CD4-positive, alpha-beta T cell (primary cell): ENCODE results near the gene KCNIP4. TPM values are rescaled to one million over a fixed set of nuclear protein-coding genes. Genes with fewer than 3 reads are reported as not detected.

ENCODE experiments used
- ATAC-seq: fragments of 200-7000 bp; cut with Tn5 transposase; one replicate; pipeline ENCODE4 v1.10.0; 2022; ENCODE audit warnings: mild to moderate bottlenecking; ENCODE audit not compliant: poor library complexity
- CTCF ChIA-PET: fragments of 350-600 bp; sonication (Branson Sonifier 250); formaldehyde crosslinking; loops from one replicate; lab custom pipeline; 2021; ENCODE audit warnings: antibody characterized with exemption, inconsistent platforms; lab: Charles Lee
- POLR2A ChIA-PET: fragments of 350-600 bp; sonication (Branson Sonifier 250); formaldehyde crosslinking; loops from one replicate; lab custom pipeline; 2021; ENCODE audit warnings: antibody characterized with exemption, inconsistent platforms; lab: Charles Lee
- DNase-seq, 14 experiments: peaks; one replicate each; pipeline ENCODE4 v3.0.0-alpha.2; 2013 to 2020; ENCODE audit warnings: mixed read lengths in 2 of 14
- H3K27ac ChIP-seq, 2 donors: one replicate each; pipeline versions ENCODE4 v1.5.1 to v1.7.0; 2013; ENCODE audit warnings: low read length in 2 of 2, low read depth in 1 of 2, mild to moderate bottlenecking in 1 of 2
- H3K27me3 ChIP-seq, 2 experiments: 1 replicate in 1 of 2; 2 replicates in 1 of 2; pipeline versions ENCODE4 v1.6.1 to v1.7.0; 2013; ENCODE audit warnings: low read length in 2 of 2, control low read depth in 1 of 2, mild to moderate bottlenecking in 1 of 2, moderate library complexity in 1 of 2; ENCODE audit not compliant: insufficient read depth in 2 of 2, control insufficient read depth in 1 of 2
- H3K36me3 ChIP-seq: one replicate; pipeline ENCODE4 v1.6.1; 2013; ENCODE audit warnings: low read length, control low read depth; ENCODE audit not compliant: insufficient read depth
- H3K4me1 ChIP-seq: one replicate; pipeline ENCODE4 v1.6.1; 2013; ENCODE audit warnings: low read length, control low read depth; ENCODE audit not compliant: insufficient read depth
- H3K4me3 ChIP-seq: one replicate; pipeline ENCODE4 v1.5.1; 2013; ENCODE audit warnings: mild to moderate bottlenecking, low read length, moderate library complexity
- H3K9me3 ChIP-seq, 2 experiments: 1 replicate in 1 of 2; 2 replicates in 1 of 2; pipeline versions ENCODE4 v1.6.1 to v1.7.0; 2013; ENCODE audit warnings: low read length in 2 of 2, mild to moderate bottlenecking in 2 of 2, control low read depth in 1 of 2, moderate library complexity in 1 of 2; ENCODE audit not compliant: control insufficient read depth in 1 of 2, insufficient read depth in 1 of 2
- H3K27ac Mint-ChIP-seq: one replicate; pipeline ENCODE4 v1.8.0; 2020; ENCODE audit warnings: mixed read lengths
- H3K27me3 Mint-ChIP-seq: one replicate; pipeline ENCODE4 v1.8.0; 2021; ENCODE audit warnings: mixed read lengths
- H3K36me3 Mint-ChIP-seq: one replicate; pipeline ENCODE4 v1.8.0; 2021; ENCODE audit warnings: low read depth, mixed read lengths
- H3K4me1 Mint-ChIP-seq: one replicate; pipeline ENCODE4 v1.8.0; 2021; ENCODE audit warnings: low read depth, mixed read lengths
- H3K4me3 Mint-ChIP-seq: one replicate; pipeline ENCODE4 v1.8.0; 2020; ENCODE audit warnings: mild to moderate bottlenecking, mixed read lengths
- H3K9me3 Mint-ChIP-seq: one replicate; pipeline ENCODE4 v1.8.0; 2020; ENCODE audit warnings: mixed read lengths
- CTCF ChIP-seq: fragments of 200-600 bp; IDR thresholded peaks from one replicate; pipeline ENCODE4 v1.8.0; 2022; ENCODE audit warnings: antibody characterized with exemption, mild to moderate bottlenecking
- intact Hi-C, 2 experiments: fragments of 100-400 bp; cut with DNase I in 1 of 2; cut with micrococcal nuclease in 1 of 2; formaldehyde crosslinking; loops; one replicate each; pipeline versions ENCODE4 v1.15.1 to v1.9.0; 2023 to 2025; cut with DNase I, micrococcal nuclease
- total RNA-seq, 174 experiments: library from RNA in 2 of 174; stranded (reverse) in 2 of 174; gene quantifications; one replicate each; pipeline ENCODE4 v1.2.3 and lab custom pipeline; 2021 to 2026

Gene KCNIP4
- total RNA-seq, 2 experiments from 2014 or later = not detected

GRCh38 chr4:21517126-21517859, 431.3 kb downstream of the KCNIP4 start:
- CTCF ChIA-PET = no interaction called here
- TF ChIP-seq CTCF = no peak
- Histone ChIP-seq H3K27ac (no peak overlapping the region), H3K4me1 (no peaks in the 10 kb centered on the region), H3K9me3 (no peaks in the 10 kb centered on the region), H3K36me3 (no peaks in the 10 kb centered on the region), H3K27me3 (no peaks in the 10 kb centered on the region), H3K4me3 (no peak overlapping the region)
- H3K27me3 Mint-ChIP-seq = no peaks in the 10 kb centered on the region
- no peak for DNase-seq
- no peaks in the 10 kb centered on the region for H3K4me1 Mint-ChIP-seq
- no peak overlapping the region for H3K27ac Mint-ChIP-seq
- H3K4me3 Mint-ChIP-seq = no peak overlapping the region
- intact Hi-C loops = no loop called here
- H3K36me3 Mint-ChIP-seq = no peaks in the 10 kb centered on the region
- POLR2A ChIA-PET = no interaction called here
- no peak for ATAC-seq
- peaks cover 2% of the 10 kb centered on the region for H3K9me3 Mint-ChIP-seq

- no peak for ATAC-seq
- no peak overlapping the region for H3K27ac ChIP-seq
- no peaks in the 10 kb centered on the region for H3K4me1 ChIP-seq
- no peak for TF ChIP-seq CTCF
- intact Hi-C loops = no loop called here
- no peaks in the 10 kb centered on the region for H3K4me1 Mint-ChIP-seq
- CTCF ChIA-PET = no interaction called here
- no peak overlapping the region for H3K4me3 ChIP-seq
- no peaks in the 10 kb centered on the region for H3K9me3 ChIP-seq
- DNase-seq = no peak
- no peaks in the 10 kb centered on the region for H3K27me3 Mint-ChIP-seq
- H3K36me3 Mint-ChIP-seq = no peaks in the 10 kb centered on the region
- H3K27ac Mint-ChIP-seq = no peak overlapping the region
- H3K27me3 ChIP-seq = no peaks in the 10 kb centered on the region
- H3K36me3 ChIP-seq = no peaks in the 10 kb centered on the region
- POLR2A ChIA-PET = no interaction called here
- no peak overlapping the region for H3K4me3 Mint-ChIP-seq
- no peaks in the 10 kb centered on the region for H3K9me3 Mint-ChIP-seq
Observed at GRCh38 chr4:21514022-21514694, 434.4 kb downstream of the KCNIP4 start.

GRCh38 chr4:21512353-21512752, 436.2 kb downstream of the KCNIP4 start:
- no peaks in the 10 kb centered on the region for H3K36me3 ChIP-seq
- H3K4me1 ChIP-seq = no peaks in the 10 kb centered on the region
- no peaks in the 10 kb centered on the region for H3K9me3 ChIP-seq
- no peak for TF ChIP-seq CTCF
- Mint-ChIP-seq H3K27me3 (no peaks in the 10 kb centered on the region), H3K27ac (no peak overlapping the region), H3K4me3 (no peak overlapping the region), H3K4me1 (no peaks in the 10 kb centered on the region), H3K36me3 (no peaks in the 10 kb centered on the region), H3K9me3 (no peaks in the 10 kb centered on the region)
- intact Hi-C loops = no loop called here
- DNase-seq (no peak), ATAC-seq (no peak)
- H3K27me3 ChIP-seq = no peaks in the 10 kb centered on the region
- no peak overlapping the region for H3K4me3 ChIP-seq
- ChIA-PET POLR2A (no interaction called here), CTCF (no interaction called here)
- H3K27ac ChIP-seq = no peak overlapping the region
